HCEC 1CT (cell line): ENCODE measurements around the gene CD4.
A peak's percentile ranks its signal among the peaks of the same experiment; 100 is the strongest.

Experiments used
- DNase-seq: peaks from one replicate; pipeline ENCODE4 v3.0.0-alpha.2; 2017

CD4 gene

GRCh38 chr12:6778574-6779550 is 10.5 kb upstream of the CD4 start:
- DNase-seq, result peak; percentile 88

- no peak for DNase-seq
Measured at GRCh38 chr12:6779708-6780432, 9.5 kb upstream of the CD4 start.

GRCh38 chr12:6780573-6780972 is 8.8 kb upstream of the CD4 start:
- DNase-seq, result no peak

- DNase-seq, result no peak
Measured at GRCh38 chr12:6782119-6782518, 7.2 kb upstream of the CD4 start.

GRCh38 chr12:6782850-6783566 is 6.3 kb upstream of the CD4 start:
- DNase-seq, result no peak

GRCh38 chr12:6783828-6784227 is 5.5 kb upstream of the CD4 start:
- DNase-seq, result no peak

- DNase-seq, result peak; percentile 30
Measured at GRCh38 chr12:6784296-6784695, 5.0 kb upstream of the CD4 start.

- no peak for DNase-seq
Measured at GRCh38 chr12:6784761-6785160, 4.6 kb upstream of the CD4 start.

GRCh38 chr12:6786416-6787094 is 2.8 kb upstream of the CD4 start:
- DNase-seq, result no peak

GRCh38 chr12:6787309-6787708 is 2.0 kb upstream of the CD4 start:
- DNase-seq, result no peak

GRCh38 chr12:6790496-6791150 is 1.3 kb downstream of the CD4 start:
- DNase-seq, result no peak

GRCh38 chr12:6791931-6792520 is 2.7 kb downstream of the CD4 start:
- DNase-seq, result no peak

GRCh38 chr12:6792522-6793201 is 3.3 kb downstream of the CD4 start:
- DNase-seq, result no peak

GRCh38 chr12:6795088-6795487 is 5.8 kb downstream of the CD4 start:
- DNase-seq, result no peak

- DNase-seq, result no peak
Measured at GRCh38 chr12:6796576-6796975, 7.2 kb downstream of the CD4 start.

- DNase-seq, result no peak
Measured at GRCh38 chr12:6799147-6799546, 9.8 kb downstream of the CD4 start.

GRCh38 chr12:6807170-6807569 is 17.8 kb downstream of the CD4 start:
- no peak for DNase-seq

GRCh38 chr12:6809056-6809455 is 19.7 kb downstream of the CD4 start:
- no peak for DNase-seq

GRCh38 chr12:6810758-6811157 is 21.4 kb downstream of the CD4 start:
- no peak for DNase-seq

GRCh38 chr12:6813363-6813762 is 24.0 kb downstream of the CD4 start:
- DNase-seq, result no peak

- no peak for DNase-seq
Measured at GRCh38 chr12:6816598-6816997, 27.3 kb downstream of the CD4 start.
